Neural progenitor cell (in vitro differentiated cells): Measurements from ENCODE around the gene PDAP1.

Source experiments
- CTCF ChIP-seq: fragments of 200-600 bp; sonication (generic); IDR thresholded peaks from 2 replicates; pipeline ENCODE4 v1.5.1; 2017; ENCODE audit warnings: antibody characterized with exemption, mild to moderate bottlenecking
- EZH2 ChIP-seq: fragments of 200-600 bp; sonication (generic); IDR thresholded peaks from 2 replicates; pipeline ENCODE4 v1.6.1; 2017; ENCODE audit warnings: antibody characterized with exemption, mild to moderate bottlenecking, moderate library complexity
- EZH2phosphoT487 ChIP-seq: fragments of 200-600 bp; sonication (generic); IDR thresholded peaks from 2 replicates; pipeline ENCODE4 v1.6.1; 2017; ENCODE audit warnings: antibody characterized with exemption

- TF ChIP-seq CTCF (no peak), EZH2phosphoT487 (no peak), EZH2 (no peak)
Observed at GRCh38 chr7:99398891-99399445, 9.4 kb downstream of the PDAP1 start.
